ENCODE results near the gene ZNF592. TPM values are rescaled to one million over a fixed set of nuclear protein-coding genes. Genes with fewer than 3 reads are reported as not detected.

ZNF592 gene
- total RNA-seq, 4 donors from 2014 or later, result 19.2 to 35.2 (median 20.4) TPM

- TF ChIP-seq CTCF (IDR thresholded peaks at IDR 0.05; ENCODE audit: low read depth), result no peak
Observed at GRCh38 chr15:84775867-84776449, 27.6 kb downstream of the ZNF592 start.

GRCh38 chr15:84778194-84778593, 29.8 kb downstream of the ZNF592 start:
- TF ChIP-seq CTCF (IDR thresholded peaks at IDR 0.05; ENCODE audit: low read depth), result no peak

- no peak for TF ChIP-seq CTCF (IDR thresholded peaks at IDR 0.05; ENCODE audit: low read depth)
Observed at GRCh38 chr15:84780492-84780891, 32.1 kb downstream of the ZNF592 start.

- TF ChIP-seq CTCF (IDR thresholded peaks at IDR 0.05; ENCODE audit: low read depth), result no peak
Observed at GRCh38 chr15:84781495-84781894, 33.1 kb downstream of the ZNF592 start.

GRCh38 chr15:84782346-84782745, 34.0 kb downstream of the ZNF592 start:
- TF ChIP-seq CTCF (IDR thresholded peaks at IDR 0.05; ENCODE audit: low read depth), result no peak

GRCh38 chr15:84783493-84784251, 35.3 kb downstream of the ZNF592 start:
- TF ChIP-seq CTCF (IDR thresholded peaks at IDR 0.05; ENCODE audit: low read depth), result no peak

- no peak for TF ChIP-seq CTCF (IDR thresholded peaks at IDR 0.05; ENCODE audit: low read depth)
Observed at GRCh38 chr15:84784262-84784661, 35.9 kb downstream of the ZNF592 start.
